ENCODE results near the gene ANKRD61.
"Not testable (repeated sequence)": the region's sequence is repeated elsewhere in the genome, so short reads cannot be mapped to it uniquely, and the experiment has no call there.

Gene ANKRD61

GRCh38 chr7:6032167-6032566, 991 bp downstream of the ANKRD61 start:
- no peak for DNase-seq

GRCh38 chr7:6032641-6033040, 1.5 kb downstream of the ANKRD61 start:
- no peak for DNase-seq

- no peak for DNase-seq
Observed at GRCh38 chr7:6035165-6035564, 4.0 kb downstream of the ANKRD61 start.

GRCh38 chr7:6035686-6036085, 4.5 kb downstream of the ANKRD61 start:
- no peak for DNase-seq

- no peak for DNase-seq
Observed at GRCh38 chr7:6049780-6050179, 18.6 kb downstream of the ANKRD61 start.

GRCh38 chr7:6051185-6051584, 20.0 kb downstream of the ANKRD61 start:
- DNase-seq = not testable (repeated sequence)

- DNase-seq = peak; percentile 15
Observed at GRCh38 chr7:6056616-6057015, 25.4 kb downstream of the ANKRD61 start.

- no peak for DNase-seq
Observed at GRCh38 chr7:6057316-6058129, 26.3 kb downstream of the ANKRD61 start.

GRCh38 chr7:6059941-6060340, 28.8 kb downstream of the ANKRD61 start:
- not testable (repeated sequence) for DNase-seq

- no peak for DNase-seq
Observed at GRCh38 chr7:6071406-6071805, 40.2 kb downstream of the ANKRD61 start.

- DNase-seq = no peak
Observed at GRCh38 chr7:6074612-6075380, 43.6 kb downstream of the ANKRD61 start.

- no peak for DNase-seq
Observed at GRCh38 chr7:6078548-6078947, 47.4 kb downstream of the ANKRD61 start.

GRCh38 chr7:6083047-6083446, 51.9 kb downstream of the ANKRD61 start:
- DNase-seq = not testable (repeated sequence)

All from activated CD4-positive, alpha-beta T cell treated with anti-CD3 and anti-CD28 coated beads, Interleukin-2, Interleukin-6, amounts not matched to agents 100 ng/mL and 50 ng/mL, durations not matched to agents 16 hours and 8 hours (primary cell).